Measurements from ENCODE around the gene PCDH15.
"Not testable (repeated sequence)": the region's sequence is repeated elsewhere in the genome, so short reads cannot be mapped to it uniquely, and the experiment has no call there.

The PCDH15 gene

GRCh38 chr10:54531296-54531695 lies 269.7 kb downstream of the PCDH15 start:
- DNase-seq, result no peak

- DNase-seq, result no peak
These were observed 270.7 kb downstream of the PCDH15 start for GRCh38 chr10:54530299-54530698.

- DNase-seq, result no peak
These were observed 275.2 kb downstream of the PCDH15 start for GRCh38 chr10:54525816-54526215.

- not testable (repeated sequence) for DNase-seq
These were observed 285.8 kb downstream of the PCDH15 start for GRCh38 chr10:54515244-54515643.

GRCh38 chr10:54503863-54504262 lies 297.2 kb downstream of the PCDH15 start:
- DNase-seq, result no peak

- DNase-seq, result no peak
These were observed 299.1 kb downstream of the PCDH15 start for GRCh38 chr10:54501929-54502328.

- DNase-seq, result no peak
These were observed 304.2 kb downstream of the PCDH15 start for GRCh38 chr10:54496852-54497251.

GRCh38 chr10:54487743-54488142 lies 313.3 kb downstream of the PCDH15 start:
- DNase-seq, result no peak

- no peak for DNase-seq
These were observed 315.1 kb downstream of the PCDH15 start for GRCh38 chr10:54485971-54486370.

- no peak for DNase-seq
These were observed 316.8 kb downstream of the PCDH15 start for GRCh38 chr10:54484186-54484585.

- no peak for DNase-seq
These were observed 322.4 kb downstream of the PCDH15 start for GRCh38 chr10:54478601-54479000.

- no peak for DNase-seq
These were observed 323.3 kb downstream of the PCDH15 start for GRCh38 chr10:54477738-54478137.

- no peak for DNase-seq
These were observed 330.8 kb downstream of the PCDH15 start for GRCh38 chr10:54470324-54470631.

- DNase-seq, result no peak
These were observed 331.3 kb downstream of the PCDH15 start for GRCh38 chr10:54469587-54470323.

GRCh38 chr10:54454271-54454670 lies 346.8 kb downstream of the PCDH15 start:
- DNase-seq, result no peak

- DNase-seq, result no peak
These were observed 352.0 kb downstream of the PCDH15 start for GRCh38 chr10:54449056-54449455.

GRCh38 chr10:54444170-54444569 lies 356.9 kb downstream of the PCDH15 start:
- no peak for DNase-seq

GRCh38 chr10:54441275-54441674 lies 359.8 kb downstream of the PCDH15 start:
- no peak for DNase-seq

- DNase-seq, result no peak
These were observed 366.2 kb downstream of the PCDH15 start for GRCh38 chr10:54434782-54435181.

- DNase-seq, result no peak
These were observed 385.5 kb downstream of the PCDH15 start for GRCh38 chr10:54415483-54415882.

- no peak for DNase-seq
These were observed 398.5 kb downstream of the PCDH15 start for GRCh38 chr10:54402576-54402975.

- DNase-seq, result no peak
These were observed 405.0 kb downstream of the PCDH15 start for GRCh38 chr10:54396031-54396430.

GRCh38 chr10:54394598-54394997 lies 406.4 kb downstream of the PCDH15 start:
- DNase-seq, result not testable (repeated sequence)

- no peak for DNase-seq
These were observed 428.9 kb downstream of the PCDH15 start for GRCh38 chr10:54372179-54372578.

- no peak for DNase-seq
These were observed 432.0 kb downstream of the PCDH15 start for GRCh38 chr10:54368984-54369383.

Data from NCI-H2171 treated with DMSO at 0.1 percent for 48 hours (cell line).